Sigmoid colon (tissue), 4 donors: ENCODE data around the gene NBPF26.
"Not testable (repeated sequence)": the region's sequence is repeated elsewhere in the genome, so short reads cannot be mapped to it uniquely, and the experiment has no call there.

Source experiments
- POLR2A ChIP-seq, 2 donors: fragments of 450-650 bp; IDR thresholded peaks; one replicate each; pipeline ENCODE4 v1.6.1; 2016; ENCODE audit warnings: antibody characterized with exemption in 2 of 2, mild to moderate bottlenecking in 2 of 2, moderate library complexity in 2 of 2
- POLR2AphosphoS5 ChIP-seq, 4 donors: sonication (generic); formaldehyde crosslinking; IDR thresholded peaks; one replicate each; pipeline ENCODE4 v1.6.1; 2017; ENCODE audit warnings: antibody characterized with exemption in 4 of 4
- TF ChIP-seq, protein P1 (sequence below), 4 experiments: fragments of 450-650 bp in 3 of 4; fragments of 200-600 bp in 1 of 4; IDR thresholded peaks; one replicate each; pipeline ENCODE4 v1.5.1; 2016 to 2019; ENCODE audit warnings: antibody characterized with exemption in 4 of 4, mild to moderate bottlenecking in 3 of 4, moderate library complexity in 2 of 4

DNA sequence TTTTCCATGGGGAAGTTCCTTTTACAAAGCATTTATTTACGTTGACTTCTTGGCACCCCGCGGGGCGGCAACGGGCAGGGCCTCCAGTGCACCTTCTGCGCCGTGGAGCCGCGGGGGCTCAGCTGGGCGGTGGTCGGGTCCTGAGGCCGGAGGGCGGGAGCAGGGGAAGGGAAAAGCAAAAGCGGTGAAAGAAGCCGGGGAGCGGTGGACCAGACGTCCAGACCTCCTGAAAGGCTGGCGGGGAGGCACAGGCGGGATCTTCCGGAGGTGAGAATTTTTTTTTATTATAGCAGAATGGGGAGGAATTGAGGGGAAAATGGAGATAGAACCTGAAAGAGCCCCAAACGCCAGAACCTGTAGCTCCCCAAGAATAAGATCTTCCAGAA, 121.2 kb downstream of the NBPF26 start:
- TF ChIP-seq, protein P1, sequence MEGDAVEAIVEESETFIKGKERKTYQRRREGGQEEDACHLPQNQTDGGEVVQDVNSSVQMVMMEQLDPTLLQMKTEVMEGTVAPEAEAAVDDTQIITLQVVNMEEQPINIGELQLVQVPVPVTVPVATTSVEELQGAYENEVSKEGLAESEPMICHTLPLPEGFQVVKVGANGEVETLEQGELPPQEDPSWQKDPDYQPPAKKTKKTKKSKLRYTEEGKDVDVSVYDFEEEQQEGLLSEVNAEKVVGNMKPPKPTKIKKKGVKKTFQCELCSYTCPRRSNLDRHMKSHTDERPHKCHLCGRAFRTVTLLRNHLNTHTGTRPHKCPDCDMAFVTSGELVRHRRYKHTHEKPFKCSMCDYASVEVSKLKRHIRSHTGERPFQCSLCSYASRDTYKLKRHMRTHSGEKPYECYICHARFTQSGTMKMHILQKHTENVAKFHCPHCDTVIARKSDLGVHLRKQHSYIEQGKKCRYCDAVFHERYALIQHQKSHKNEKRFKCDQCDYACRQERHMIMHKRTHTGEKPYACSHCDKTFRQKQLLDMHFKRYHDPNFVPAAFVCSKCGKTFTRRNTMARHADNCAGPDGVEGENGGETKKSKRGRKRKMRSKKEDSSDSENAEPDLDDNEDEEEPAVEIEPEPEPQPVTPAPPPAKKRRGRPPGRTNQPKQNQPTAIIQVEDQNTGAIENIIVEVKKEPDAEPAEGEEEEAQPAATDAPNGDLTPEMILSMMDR (IDR thresholded peaks at IDR 0.05), result not testable (repeated sequence)
- not testable (repeated sequence) for TF ChIP-seq POLR2A, POLR2AphosphoS5 (IDR thresholded peaks at IDR 0.05)
